Endodermal cell (in vitro differentiated cells): ENCODE results near the gene ADCY3. TPM values are rescaled to one million over a fixed set of nuclear protein-coding genes. Genes with fewer than 3 reads are reported as not detected.

Experiments
- DNase-seq: peaks from one replicate; pipeline ENCODE4 v3.0.0-alpha.2; 2017
- H3K27ac ChIP-seq: 2 replicates; pipeline ENCODE4 v1.5.1; 2013; ENCODE audit warnings: mild to moderate bottlenecking, low read depth, low read length, moderate library complexity
- H3K27me3 ChIP-seq: 2 replicates; pipeline ENCODE4 v1.6.1; 2013; ENCODE audit warnings: mild to moderate bottlenecking, low read length, moderate library complexity; ENCODE audit not compliant: insufficient read depth, control insufficient read depth, poor library complexity, severe bottlenecking
- H3K36me3 ChIP-seq: 2 replicates; pipeline ENCODE4 v1.7.0; 2013; ENCODE audit warnings: mild to moderate bottlenecking, low read length, moderate library complexity; ENCODE audit not compliant: control insufficient read depth, insufficient read depth
- H3K4me1 ChIP-seq: one replicate; pipeline ENCODE4 v1.7.0; 2013; ENCODE audit warnings: low read length; ENCODE audit not compliant: control insufficient read depth, insufficient read depth
- H3K4me3 ChIP-seq: 2 replicates; pipeline ENCODE4 v1.5.1; 2013; ENCODE audit warnings: mild to moderate bottlenecking, low read length, moderate library complexity
- H3K9ac ChIP-seq: 2 replicates; pipeline ENCODE4 v1.6.1; 2013; ENCODE audit warnings: mild to moderate bottlenecking, low read length, moderate library complexity; ENCODE audit not compliant: poor library complexity, severe bottlenecking; ENCODE audit errors: extremely low read depth
- H3K9me3 ChIP-seq: 2 replicates; pipeline ENCODE4 v1.6.1; 2013; ENCODE audit warnings: mild to moderate bottlenecking, low read length, moderate library complexity; ENCODE audit not compliant: control insufficient read depth
- H3K27ac Mint-ChIP-seq: 2 replicates; pipeline ENCODE4 v1.8.0; 2020; ENCODE audit warnings: mixed read lengths
- H3K27me3 Mint-ChIP-seq: 2 replicates; pipeline ENCODE4 v1.8.0; 2021; ENCODE audit warnings: mild to moderate bottlenecking, mixed read lengths; ENCODE audit not compliant: insufficient read depth
- H3K36me3 Mint-ChIP-seq: 2 replicates; pipeline ENCODE4 v1.8.0; 2020; ENCODE audit warnings: low read depth, mixed read lengths
- H3K4me1 Mint-ChIP-seq: 2 replicates; pipeline ENCODE4 v1.8.0; 2020; ENCODE audit warnings: mixed read lengths
- H3K4me3 Mint-ChIP-seq: 2 replicates; pipeline ENCODE4 v1.8.0; 2020; ENCODE audit warnings: mild to moderate bottlenecking, moderate library complexity, mixed read lengths
- H3K9me3 Mint-ChIP-seq: 2 replicates; pipeline ENCODE4 v1.8.0; 2020; ENCODE audit warnings: mild to moderate bottlenecking, mixed read lengths
- CTCF ChIP-seq: fragments of 200-600 bp; sonication (generic); conservative IDR thresholded peaks from 2 replicates; pipeline ENCODE4 v1.5.0; 2021; ENCODE audit warnings: antibody characterized with exemption, mild to moderate bottlenecking
- WGBS, 2 experiments: methylation state at CpG; one replicate each; pipeline versions ENCODE4 v1.1.5 to v1.1.7; 2013; ENCODE audit warnings: missing lambda C conversion rate in 2 of 2, mixed read lengths in 1 of 2; ENCODE audit not compliant: insufficient coverage in 1 of 2, insufficient read length in 1 of 2; 5-methylcytosine and 5-hydroxymethylcytosine counted together
- total RNA-seq, 2 donors: library from RNA; stranded (reverse); fragmentation: NEBNext Ultra II Directional in 1 of 2; extraction: Animal tissue kit (Norgen Biotek cat#: 25700) in 1 of 2; gene quantifications; 2 replicates in 1 of 2; 3 replicates in 1 of 2; pipeline ENCODE4 v1.2.1, GENCODE V29; 2021

The ADCY3 gene
- total RNA-seq, 2 donors from 2014 or later = 29.8 to 41.2 TPM

- Histone ChIP-seq H3K27me3 (no peaks in the 10 kb centered on the region), H3K27ac (no peak overlapping the region), H3K9me3 (no peaks in the 10 kb centered on the region), H3K36me3 (no peaks in the 10 kb centered on the region), H3K9ac (no peak overlapping the region), H3K4me1 (no peaks in the 10 kb centered on the region), H3K4me3 (no peak overlapping the region)
- WGBS, 2 experiments = 64 to 69% methylated on average over 4 to 6 of the region's 6 CpGs
- H3K36me3 Mint-ChIP-seq = no peaks in the 10 kb centered on the region
- no peak for TF ChIP-seq CTCF
- no peaks in the 10 kb centered on the region for H3K27me3 Mint-ChIP-seq
- no peak overlapping the region for H3K27ac Mint-ChIP-seq
- H3K9me3 Mint-ChIP-seq = no peaks in the 10 kb centered on the region
- no peak overlapping the region for H3K4me3 Mint-ChIP-seq
- peak; percentile 59 for DNase-seq
- peaks cover 12% of the 10 kb centered on the region for H3K4me1 Mint-ChIP-seq
These were observed 10.7 kb upstream of the ADCY3 start for GRCh38 chr2:24930768-24931167.

- Mint-ChIP-seq H3K27me3 (no peaks in the 10 kb centered on the region), H3K4me1 (peaks cover 12% of the 10 kb centered on the region), H3K4me3 (no peak overlapping the region), H3K27ac (no peak overlapping the region), H3K36me3 (no peaks in the 10 kb centered on the region), H3K9me3 (no peaks in the 10 kb centered on the region)
- TF ChIP-seq CTCF = peak; percentile 52
- no peak overlapping the region for H3K27ac ChIP-seq
- H3K27me3 ChIP-seq = no peaks in the 10 kb centered on the region
- H3K9ac ChIP-seq = no peak overlapping the region
- H3K9me3 ChIP-seq = no peaks in the 10 kb centered on the region
- H3K4me1 ChIP-seq = no peaks in the 10 kb centered on the region
- DNase-seq = peak; percentile 48
- H3K4me3 ChIP-seq = no peak overlapping the region
- no peaks in the 10 kb centered on the region for H3K36me3 ChIP-seq
- 98 to 100% methylated on average over 1 to 3 of the region's 3 CpGs for WGBS, 2 experiments
These were observed 9.2 kb upstream of the ADCY3 start for GRCh38 chr2:24929230-24929629.

- no peak overlapping the region for H3K9ac ChIP-seq
- peaks cover 17% of the 10 kb centered on the region for H3K4me1 Mint-ChIP-seq
- H3K27ac ChIP-seq = no peak overlapping the region
- no peaks in the 10 kb centered on the region for H3K36me3 Mint-ChIP-seq
- no peak overlapping the region for H3K27ac Mint-ChIP-seq
- H3K27me3 Mint-ChIP-seq = no peaks in the 10 kb centered on the region
- H3K9me3 ChIP-seq = no peaks in the 10 kb centered on the region
- no peak overlapping the region for H3K4me3 ChIP-seq
- DNase-seq = peak; percentile 45
- H3K4me3 Mint-ChIP-seq = no peak overlapping the region
- no peaks in the 10 kb centered on the region for H3K4me1 ChIP-seq
- no peaks in the 10 kb centered on the region for H3K27me3 ChIP-seq
- TF ChIP-seq CTCF = peak; percentile 50
- H3K36me3 ChIP-seq = no peaks in the 10 kb centered on the region
- H3K9me3 Mint-ChIP-seq = no peaks in the 10 kb centered on the region
These were observed 8.0 kb upstream of the ADCY3 start for GRCh38 chr2:24928036-24928435.
